Measurements from ENCODE around the gene CYP4B1. TPM values are rescaled to one million over a fixed set of nuclear protein-coding genes. Genes with fewer than 3 reads are reported as not detected.
"Not testable (repeated sequence)": the region's sequence is repeated elsewhere in the genome, so short reads cannot be mapped to it uniquely, and the experiment has no call there.

CYP4B1 gene
- not detected in 3 replicates for total RNA-seq
- long read RNA-seq, result 0 reads

- DNase-seq (ENCODE audit: low spot score), result no peak
- H3K4me3 Mint-ChIP-seq (ENCODE audit: unreplicated experiment), result no peak within 1 kb of the TSS
- TF ChIP-seq, protein P1, sequence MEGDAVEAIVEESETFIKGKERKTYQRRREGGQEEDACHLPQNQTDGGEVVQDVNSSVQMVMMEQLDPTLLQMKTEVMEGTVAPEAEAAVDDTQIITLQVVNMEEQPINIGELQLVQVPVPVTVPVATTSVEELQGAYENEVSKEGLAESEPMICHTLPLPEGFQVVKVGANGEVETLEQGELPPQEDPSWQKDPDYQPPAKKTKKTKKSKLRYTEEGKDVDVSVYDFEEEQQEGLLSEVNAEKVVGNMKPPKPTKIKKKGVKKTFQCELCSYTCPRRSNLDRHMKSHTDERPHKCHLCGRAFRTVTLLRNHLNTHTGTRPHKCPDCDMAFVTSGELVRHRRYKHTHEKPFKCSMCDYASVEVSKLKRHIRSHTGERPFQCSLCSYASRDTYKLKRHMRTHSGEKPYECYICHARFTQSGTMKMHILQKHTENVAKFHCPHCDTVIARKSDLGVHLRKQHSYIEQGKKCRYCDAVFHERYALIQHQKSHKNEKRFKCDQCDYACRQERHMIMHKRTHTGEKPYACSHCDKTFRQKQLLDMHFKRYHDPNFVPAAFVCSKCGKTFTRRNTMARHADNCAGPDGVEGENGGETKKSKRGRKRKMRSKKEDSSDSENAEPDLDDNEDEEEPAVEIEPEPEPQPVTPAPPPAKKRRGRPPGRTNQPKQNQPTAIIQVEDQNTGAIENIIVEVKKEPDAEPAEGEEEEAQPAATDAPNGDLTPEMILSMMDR (IDR thresholded peaks at IDR 0.05), result no peak
- no peaks in the 10 kb centered on the region for H3K27me3 Mint-ChIP-seq (ENCODE audit: low read depth)
- no peaks in the 10 kb centered on the region for H3K4me1 Mint-ChIP-seq (ENCODE audit: low read depth)
- H3K27ac Mint-ChIP-seq (ENCODE audit: unreplicated experiment), result no peak within 1 kb of the TSS
- H3K36me3 Mint-ChIP-seq (ENCODE audit: low read depth), result no peaks in the 10 kb centered on the region
- H3K9me3 Mint-ChIP-seq (ENCODE audit: low read depth), result peaks cover 4% of the 10 kb centered on the region
Observed at GRCh38 chr1:46798810-46799209, at the start of gene CYP4B1. CYP4B1 (plus strand) TSS chr1:46799046; CDS start chr1:46799082, 36 bp downstream.

- no peak overlapping the region for H3K4me3 Mint-ChIP-seq (ENCODE audit: unreplicated experiment)
- TF ChIP-seq, protein P1 (IDR thresholded peaks at IDR 0.05), result no peak
- no peaks in the 10 kb centered on the region for H3K4me1 Mint-ChIP-seq (ENCODE audit: low read depth)
- no peak for DNase-seq (ENCODE audit: low spot score)
- no peaks in the 10 kb centered on the region for H3K36me3 Mint-ChIP-seq (ENCODE audit: low read depth)
- no peaks in the 10 kb centered on the region for H3K9me3 Mint-ChIP-seq (ENCODE audit: low read depth)
- no peak overlapping the region for H3K27ac Mint-ChIP-seq (ENCODE audit: unreplicated experiment)
- H3K27me3 Mint-ChIP-seq (ENCODE audit: low read depth), result peaks cover 52% of the 10 kb centered on the region
Observed at GRCh38 chr1:46749404-46749803, 49.4 kb upstream of the CYP4B1 start.

GRCh38 chr1:46749921-46750404 lies 48.9 kb upstream of the CYP4B1 start:
- TF ChIP-seq, protein P1 (IDR thresholded peaks at IDR 0.05), result no peak
- Mint-ChIP-seq H3K4me1 (ENCODE audit: low read depth) (no peaks in the 10 kb centered on the region), H3K27me3 (ENCODE audit: low read depth) (peaks cover 48% of the 10 kb centered on the region), H3K9me3 (ENCODE audit: low read depth) (no peaks in the 10 kb centered on the region), H3K4me3 (ENCODE audit: unreplicated experiment) (no peak overlapping the region), H3K36me3 (ENCODE audit: low read depth) (no peaks in the 10 kb centered on the region), H3K27ac (ENCODE audit: unreplicated experiment) (no peak overlapping the region)
- no peak for DNase-seq (ENCODE audit: low spot score)

GRCh38 chr1:46753985-46754384 lies 44.9 kb upstream of the CYP4B1 start:
- Mint-ChIP-seq H3K27ac (ENCODE audit: unreplicated experiment) (no peak overlapping the region), H3K4me1 (ENCODE audit: low read depth) (peaks cover 5% of the 10 kb centered on the region)
- no peak for DNase-seq (ENCODE audit: low spot score)

DNA sequence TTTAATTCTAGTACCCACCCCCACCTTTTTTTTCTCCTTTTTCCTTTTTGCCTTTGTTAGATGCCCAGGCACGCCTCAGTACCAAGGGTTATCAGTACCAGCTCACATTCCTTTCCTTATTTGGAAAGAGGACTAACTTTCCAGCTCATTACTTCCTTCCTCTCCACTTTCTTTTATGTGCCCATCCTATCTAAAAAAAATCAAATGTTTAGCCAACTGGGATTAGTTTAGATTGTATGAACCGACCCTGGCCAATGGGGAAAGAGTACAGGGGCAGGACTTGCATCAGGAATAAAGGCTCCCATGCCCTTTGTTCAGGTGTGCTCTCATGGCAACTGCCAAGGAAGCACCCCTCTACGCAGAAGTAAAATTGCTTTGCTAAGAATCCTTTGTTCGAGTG lies 44.1 kb upstream of the CYP4B1 start:
- H3K9me3 Mint-ChIP-seq (ENCODE audit: low read depth); H3K36me3 Mint-ChIP-seq (ENCODE audit: low read depth); DNase-seq (ENCODE audit: low spot score); H3K27ac Mint-ChIP-seq (ENCODE audit: unreplicated experiment); H3K4me1 Mint-ChIP-seq (ENCODE audit: low read depth); H3K4me3 Mint-ChIP-seq (ENCODE audit: unreplicated experiment): not testable (repeated sequence)
- H3K27me3 Mint-ChIP-seq (ENCODE audit: low read depth), result peaks cover 26% of the 10 kb centered on the region

More at GRCh38 chr1:46753985-46754384, 44.9 kb upstream of the CYP4B1 start:
- Mint-ChIP-seq H3K36me3 (ENCODE audit: low read depth) (no peaks in the 10 kb centered on the region), H3K9me3 (ENCODE audit: low read depth) (no peaks in the 10 kb centered on the region), H3K4me3 (ENCODE audit: unreplicated experiment) (no peak overlapping the region), H3K27me3 (ENCODE audit: low read depth) (peaks cover 32% of the 10 kb centered on the region)
- TF ChIP-seq, protein P1 (IDR thresholded peaks at IDR 0.05), result no peak

GRCh38 chr1:46755121-46755520 lies 43.7 kb upstream of the CYP4B1 start:
- H3K4me1 Mint-ChIP-seq (ENCODE audit: low read depth), result peaks cover 5% of the 10 kb centered on the region
- no peak overlapping the region for H3K27ac Mint-ChIP-seq (ENCODE audit: unreplicated experiment)
- H3K27me3 Mint-ChIP-seq (ENCODE audit: low read depth), result peaks cover 24% of the 10 kb centered on the region
- H3K4me3 Mint-ChIP-seq (ENCODE audit: unreplicated experiment), result no peak overlapping the region
- TF ChIP-seq, protein P1 (IDR thresholded peaks at IDR 0.05), result no peak
- H3K36me3 Mint-ChIP-seq (ENCODE audit: low read depth), result no peaks in the 10 kb centered on the region
- H3K9me3 Mint-ChIP-seq (ENCODE audit: low read depth), result no peaks in the 10 kb centered on the region
- DNase-seq (ENCODE audit: low spot score), result no peak

Measured in chondrocyte (in vitro differentiated cells).